Activated T-cell treated with anti-CD3 and anti-CD28 coated beads, Interleukin-2, amount 50 U/mL, for 24 hours (primary cell): ENCODE results near the gene RALB.

ENCODE experiments used
- DNase-seq: peaks from one replicate; pipeline ENCODE4 v3.0.0-alpha.2; 2020
- H3K27ac Mint-ChIP-seq: 2 replicates; pipeline ENCODE4 v1.8.0; 2020; ENCODE audit warnings: mild to moderate bottlenecking, mixed read lengths
- H3K27me3 Mint-ChIP-seq: 2 replicates; pipeline ENCODE4 v1.8.0; 2020; ENCODE audit warnings: mixed read lengths
- H3K36me3 Mint-ChIP-seq: 2 replicates; pipeline ENCODE4 v1.8.0; 2020; ENCODE audit warnings: low read depth, mixed read lengths
- H3K4me1 Mint-ChIP-seq: 2 replicates; pipeline ENCODE4 v1.8.0; 2020; ENCODE audit warnings: low read depth, mixed read lengths
- H3K4me3 Mint-ChIP-seq: 2 replicates; pipeline ENCODE4 v1.8.0; 2020; ENCODE audit warnings: mild to moderate bottlenecking, moderate library complexity, mixed read lengths
- H3K9me3 Mint-ChIP-seq: 2 replicates; pipeline ENCODE4 v1.8.0; 2020; ENCODE audit warnings: mixed read lengths

The RALB gene

GRCh38 chr2:120322329-120322728 lies 69.7 kb downstream of the RALB start:
- Mint-ChIP-seq H3K4me1 (peaks cover 2% of the 10 kb centered on the region), H3K36me3 (no peaks in the 10 kb centered on the region), H3K4me3 (no peak overlapping the region), H3K27me3 (no peaks in the 10 kb centered on the region), H3K27ac (no peak overlapping the region), H3K9me3 (no peaks in the 10 kb centered on the region)
- DNase-seq = no peak

GRCh38 chr2:120323214-120323613 lies 70.6 kb downstream of the RALB start:
- H3K36me3 Mint-ChIP-seq = no peaks in the 10 kb centered on the region
- peaks cover 2% of the 10 kb centered on the region for H3K4me1 Mint-ChIP-seq
- H3K9me3 Mint-ChIP-seq = no peaks in the 10 kb centered on the region
- no peak for DNase-seq
- no peak overlapping the region for H3K27ac Mint-ChIP-seq
- no peaks in the 10 kb centered on the region for H3K27me3 Mint-ChIP-seq
- H3K4me3 Mint-ChIP-seq = no peak overlapping the region

- no peak for DNase-seq
- no peaks in the 10 kb centered on the region for H3K9me3 Mint-ChIP-seq
- H3K4me1 Mint-ChIP-seq = peaks cover 2% of the 10 kb centered on the region
- H3K27ac Mint-ChIP-seq = no peak overlapping the region
- no peak overlapping the region for H3K4me3 Mint-ChIP-seq
- no peaks in the 10 kb centered on the region for H3K36me3 Mint-ChIP-seq
- no peaks in the 10 kb centered on the region for H3K27me3 Mint-ChIP-seq
These were observed 71.3 kb downstream of the RALB start for GRCh38 chr2:120323807-120324399.

- no peak for DNase-seq
- H3K27me3 Mint-ChIP-seq = no peaks in the 10 kb centered on the region
- no peaks in the 10 kb centered on the region for H3K36me3 Mint-ChIP-seq
- H3K4me3 Mint-ChIP-seq = no peak overlapping the region
- H3K9me3 Mint-ChIP-seq = no peaks in the 10 kb centered on the region
- peaks cover 2% of the 10 kb centered on the region for H3K4me1 Mint-ChIP-seq
- no peak overlapping the region for H3K27ac Mint-ChIP-seq
These were observed 72.3 kb downstream of the RALB start for GRCh38 chr2:120324933-120325332.

- Mint-ChIP-seq H3K9me3 (no peaks in the 10 kb centered on the region), H3K27me3 (peaks cover 9% of the 10 kb centered on the region), H3K36me3 (no peaks in the 10 kb centered on the region), H3K4me1 (peaks cover 2% of the 10 kb centered on the region), H3K27ac (no peak overlapping the region), H3K4me3 (no peak overlapping the region)
- no peak for DNase-seq
These were observed 73.4 kb downstream of the RALB start for GRCh38 chr2:120326066-120326465.

GRCh38 chr2:120330946-120331822 lies 78.5 kb downstream of the RALB start:
- Mint-ChIP-seq H3K4me1 (no peaks in the 10 kb centered on the region), H3K36me3 (no peaks in the 10 kb centered on the region), H3K4me3 (no peak overlapping the region), H3K9me3 (no peaks in the 10 kb centered on the region), H3K27ac (no peak overlapping the region), H3K27me3 (peaks cover 29% of the 10 kb centered on the region)
- no peak for DNase-seq

- Mint-ChIP-seq H3K4me1 (no peaks in the 10 kb centered on the region), H3K36me3 (no peaks in the 10 kb centered on the region), H3K4me3 (no peak overlapping the region), H3K27ac (no peak overlapping the region), H3K9me3 (no peaks in the 10 kb centered on the region), H3K27me3 (peaks cover 31% of the 10 kb centered on the region)
- DNase-seq = no peak
These were observed 79.3 kb downstream of the RALB start for GRCh38 chr2:120331903-120332302.

GRCh38 chr2:120332384-120332783 lies 79.7 kb downstream of the RALB start:
- H3K4me1 Mint-ChIP-seq = no peaks in the 10 kb centered on the region
- H3K27me3 Mint-ChIP-seq = peaks cover 36% of the 10 kb centered on the region
- H3K36me3 Mint-ChIP-seq = no peaks in the 10 kb centered on the region
- H3K9me3 Mint-ChIP-seq = no peaks in the 10 kb centered on the region
- no peak for DNase-seq
- H3K27ac Mint-ChIP-seq = no peak overlapping the region
- H3K4me3 Mint-ChIP-seq = no peak overlapping the region

- Mint-ChIP-seq H3K4me3 (no peak overlapping the region), H3K36me3 (no peaks in the 10 kb centered on the region), H3K4me1 (no peaks in the 10 kb centered on the region), H3K27me3 (peaks cover 50% of the 10 kb centered on the region), H3K27ac (no peak overlapping the region), H3K9me3 (no peaks in the 10 kb centered on the region)
- no peak for DNase-seq
These were observed 81.4 kb downstream of the RALB start for GRCh38 chr2:120334068-120334467.

GRCh38 chr2:120336749-120337148 lies 84.1 kb downstream of the RALB start:
- Mint-ChIP-seq H3K36me3 (no peaks in the 10 kb centered on the region), H3K9me3 (no peaks in the 10 kb centered on the region), H3K4me1 (no peaks in the 10 kb centered on the region), H3K27me3 (peaks cover 59% of the 10 kb centered on the region), H3K4me3 (no peak overlapping the region), H3K27ac (no peak overlapping the region)
- DNase-seq = no peak

- peaks cover 2% of the 10 kb centered on the region for H3K4me1 Mint-ChIP-seq
- no peaks in the 10 kb centered on the region for H3K9me3 Mint-ChIP-seq
- no peak overlapping the region for H3K4me3 Mint-ChIP-seq
- no peaks in the 10 kb centered on the region for H3K36me3 Mint-ChIP-seq
- peaks cover 69% of the 10 kb centered on the region for H3K27me3 Mint-ChIP-seq
- H3K27ac Mint-ChIP-seq = no peak overlapping the region
- no peak for DNase-seq
These were observed 85.4 kb downstream of the RALB start for GRCh38 chr2:120338015-120338414.

- Mint-ChIP-seq H3K27me3 (peaks cover 66% of the 10 kb centered on the region), H3K36me3 (no peaks in the 10 kb centered on the region), H3K27ac (no peak overlapping the region), H3K4me1 (peaks cover 13% of the 10 kb centered on the region), H3K9me3 (no peaks in the 10 kb centered on the region), H3K4me3 (no peak overlapping the region)
- DNase-seq = no peak
These were observed 89.3 kb downstream of the RALB start for GRCh38 chr2:120341977-120342376.

GRCh38 chr2:120342446-120342845 lies 89.8 kb downstream of the RALB start:
- Mint-ChIP-seq H3K4me1 (peaks cover 18% of the 10 kb centered on the region), H3K27me3 (peaks cover 66% of the 10 kb centered on the region), H3K27ac (no peak overlapping the region), H3K4me3 (no peak overlapping the region), H3K36me3 (no peaks in the 10 kb centered on the region), H3K9me3 (no peaks in the 10 kb centered on the region)
- DNase-seq = no peak

- Mint-ChIP-seq H3K9me3 (no peaks in the 10 kb centered on the region), H3K27ac (no peak overlapping the region), H3K4me3 (no peak overlapping the region)
These were observed 90.4 kb downstream of the RALB start for GRCh38 chr2:120343100-120343432.

GRCh38 chr2:120343433-120344105 lies 90.9 kb downstream of the RALB start:
- Mint-ChIP-seq H3K27ac (no peak overlapping the region), H3K9me3 (no peaks in the 10 kb centered on the region), H3K36me3 (no peaks in the 10 kb centered on the region), H3K27me3 (peaks cover 69% of the 10 kb centered on the region), H3K4me1 (peaks cover 21% of the 10 kb centered on the region), H3K4me3 (peak overlapping the region; percentile 54)
- peak; percentile 75 for DNase-seq

More at GRCh38 chr2:120343100-120343432, 90.4 kb downstream of the RALB start:
- no peak for DNase-seq
- peaks cover 69% of the 10 kb centered on the region for H3K27me3 Mint-ChIP-seq
- H3K36me3 Mint-ChIP-seq = no peaks in the 10 kb centered on the region
- H3K4me1 Mint-ChIP-seq = peaks cover 21% of the 10 kb centered on the region
